ENCODE results near the gene GOLPH3L.

Gene GOLPH3L

GRCh38 chr1:150695561-150695960, 1.4 kb downstream of the GOLPH3L start:
- no peak for TF ChIP-seq CTCF (IDR thresholded peaks at IDR 0.05; ENCODE audit: insufficient read depth, low read length, missing control alignments)
- ChIA-PET POLR2A (no interaction called here), CTCF (no interaction called here)
- no peak for DNase-seq (ENCODE audit: low read depth, low spot score)
- H3K4me3 ChIP-seq (ENCODE audit: low read depth, low read length) = no peak overlapping the region

- no peak overlapping the region for H3K4me3 ChIP-seq (ENCODE audit: low read depth, low read length)
- CTCF ChIA-PET = interaction anchor here (1.3 to 1.6 kb wide), 2 partner anchors 120 to 132 kb away, joined by 5 to 7 read pairs; no protein-coding TSS in a partner anchor
- TF ChIP-seq CTCF (IDR thresholded peaks at IDR 0.05; ENCODE audit: insufficient read depth, low read length, missing control alignments) = no peak
- DNase-seq (ENCODE audit: low read depth, low spot score) = no peak
- POLR2A ChIA-PET = no interaction called here
These were observed 4.2 kb downstream of the GOLPH3L start for GRCh38 chr1:150692720-150693119.

GRCh38 chr1:150688763-150689162, 8.2 kb downstream of the GOLPH3L start:
- ChIA-PET POLR2A (no interaction called here), CTCF (no interaction called here)
- H3K4me3 ChIP-seq (ENCODE audit: low read depth, low read length) = no peak overlapping the region
- no peak for TF ChIP-seq CTCF (IDR thresholded peaks at IDR 0.05; ENCODE audit: insufficient read depth, low read length, missing control alignments)
- DNase-seq (ENCODE audit: low read depth, low spot score) = no peak

GRCh38 chr1:150686275-150686674, 10.7 kb downstream of the GOLPH3L start:
- ChIA-PET POLR2A (no interaction called here), CTCF (interaction anchor here (1.0 to 1.6 kb wide), 2 partner anchors 11 to 309 kb away, joined by 3 to 4 read pairs; partner anchors contain the start of gene GOLPH3L)
- no peak for DNase-seq (ENCODE audit: low read depth, low spot score)
- no peak for TF ChIP-seq CTCF (IDR thresholded peaks at IDR 0.05; ENCODE audit: insufficient read depth, low read length, missing control alignments)
- no peak overlapping the region for H3K4me3 ChIP-seq (ENCODE audit: low read depth, low read length)

GRCh38 chr1:150683914-150684313, 13.0 kb downstream of the GOLPH3L start:
- POLR2A ChIA-PET = interaction anchor here (0.6 kb wide), 1 partner anchor 65 kb away, joined by 3 read pairs; no protein-coding TSS in a partner anchor
- no peak for TF ChIP-seq CTCF (IDR thresholded peaks at IDR 0.05; ENCODE audit: insufficient read depth, low read length, missing control alignments)
- CTCF ChIA-PET = no interaction called here
- no peak overlapping the region for H3K4me3 ChIP-seq (ENCODE audit: low read depth, low read length)
- DNase-seq (ENCODE audit: low read depth, low spot score) = no peak

GRCh38 chr1:150678988-150679387, 18.0 kb downstream of the GOLPH3L start:
- DNase-seq (ENCODE audit: low read depth, low spot score) = no peak
- no peak for TF ChIP-seq CTCF (IDR thresholded peaks at IDR 0.05; ENCODE audit: insufficient read depth, low read length, missing control alignments)
- ChIA-PET CTCF (interaction anchor here (1.1 kb wide), 1 partner anchor 16 kb away, joined by 3 read pairs; no protein-coding TSS in a partner anchor), POLR2A (no interaction called here)
- H3K4me3 ChIP-seq (ENCODE audit: low read depth, low read length) = no peak overlapping the region
